SKM-1 (cell line): ENCODE measurements around the gene DOK7.

Source experiments
- DNase-seq: peaks from one replicate; lab custom pipeline; 2025; ENCODE audit not compliant: unreplicated experiment; lab: John Stamatoyannopoulos, UW

DOK7 gene

GRCh38 chr4:3486541-3487540 is 23.7 kb downstream of the DOK7 start:
- DNase-seq: no peak

- DNase-seq: no peak
Observed at GRCh38 chr4:3487861-3488260, 24.8 kb downstream of the DOK7 start.

GRCh38 chr4:3488820-3489219 is 25.7 kb downstream of the DOK7 start:
- DNase-seq: no peak

- no peak for DNase-seq
Observed at GRCh38 chr4:3489451-3489962, 26.4 kb downstream of the DOK7 start.

GRCh38 chr4:3491681-3492405 is 28.7 kb downstream of the DOK7 start:
- no peak for DNase-seq

GRCh38 chr4:3492741-3493719 is 29.9 kb downstream of the DOK7 start:
- DNase-seq: no peak

GRCh38 chr4:3493720-3494461 is 30.8 kb downstream of the DOK7 start:
- DNase-seq: no peak

GRCh38 chr4:3494462-3494871 is 31.4 kb downstream of the DOK7 start:
- no peak for DNase-seq

- DNase-seq: no peak
Observed at GRCh38 chr4:3495204-3495975, 32.3 kb downstream of the DOK7 start.

GRCh38 chr4:3496021-3496420 is 32.9 kb downstream of the DOK7 start:
- no peak for DNase-seq

- DNase-seq: no peak
Observed at GRCh38 chr4:3497095-3497494, 34.0 kb downstream of the DOK7 start.

- DNase-seq: no peak
Observed at GRCh38 chr4:3497523-3498389, 34.6 kb downstream of the DOK7 start.

GRCh38 chr4:3498407-3498806 is 35.3 kb downstream of the DOK7 start:
- DNase-seq: no peak

GRCh38 chr4:3498901-3499510 is 35.9 kb downstream of the DOK7 start:
- DNase-seq: no peak

- no peak for DNase-seq
Observed at GRCh38 chr4:3499710-3500109, 36.6 kb downstream of the DOK7 start.

- no peak for DNase-seq
Observed at GRCh38 chr4:3500111-3500510, 37.0 kb downstream of the DOK7 start.

GRCh38 chr4:3500634-3501101 is 37.6 kb downstream of the DOK7 start:
- no peak for DNase-seq
